Skin epidermis (tissue), 12 donors: ENCODE results near the gene OR2T1.
"Not testable (repeated sequence)": the region's sequence is repeated elsewhere in the genome, so short reads cannot be mapped to it uniquely, and the experiment has no call there.

Experiments used
- H3K27ac ChIP-seq, 21 experiments: fragments of 200-600 bp; sonication (generic) in 11 of 21; one replicate each; pipeline ENCODE4 v1.5.0; 2020; ENCODE audit warnings: mild to moderate bottlenecking in 3 of 21, inconsistent platforms in 2 of 21, moderate library complexity in 2 of 21
- H3K4me3 ChIP-seq, 7 experiments: fragments of 200-600 bp; sonication (generic) in 2 of 7; one replicate each; pipeline ENCODE4 v1.5.0; 2020; ENCODE audit warnings: inconsistent platforms in 2 of 7, mild to moderate bottlenecking in 2 of 7, moderate library complexity in 1 of 7

OR2T1 gene

DNA sequence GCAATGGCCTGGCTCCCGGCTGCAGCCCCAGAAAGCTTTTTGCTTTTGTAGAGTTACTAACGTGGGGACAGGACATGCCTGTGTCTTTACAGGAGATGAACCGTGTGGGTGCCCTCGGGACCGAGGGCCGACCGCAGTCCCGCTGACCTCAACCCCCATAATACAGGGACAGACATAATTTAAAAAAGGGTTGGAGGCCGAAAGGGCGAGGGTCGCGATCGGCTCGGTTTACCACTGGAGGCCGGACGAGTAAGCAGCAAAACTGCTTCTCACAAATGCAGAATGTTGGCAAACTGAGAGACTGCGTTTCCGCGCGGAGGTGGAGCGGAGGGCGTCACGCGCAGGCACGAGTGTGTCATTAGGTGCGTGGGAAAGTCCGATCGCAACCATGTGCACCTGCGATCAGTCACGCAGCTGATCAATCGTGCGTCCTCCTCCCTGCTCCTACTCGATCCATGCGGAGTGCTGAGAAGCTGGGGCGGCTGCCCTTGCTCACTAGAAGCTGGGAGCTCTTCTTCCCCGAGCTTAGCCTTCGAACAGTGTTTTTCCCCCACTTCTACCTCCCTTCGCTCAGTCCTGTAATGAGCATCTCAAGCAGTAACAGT lies 31.1 kb downstream of the OR2T1 start:
- H3K27ac ChIP-seq, H3K4me3 ChIP-seq: not testable (repeated sequence)

DNA sequence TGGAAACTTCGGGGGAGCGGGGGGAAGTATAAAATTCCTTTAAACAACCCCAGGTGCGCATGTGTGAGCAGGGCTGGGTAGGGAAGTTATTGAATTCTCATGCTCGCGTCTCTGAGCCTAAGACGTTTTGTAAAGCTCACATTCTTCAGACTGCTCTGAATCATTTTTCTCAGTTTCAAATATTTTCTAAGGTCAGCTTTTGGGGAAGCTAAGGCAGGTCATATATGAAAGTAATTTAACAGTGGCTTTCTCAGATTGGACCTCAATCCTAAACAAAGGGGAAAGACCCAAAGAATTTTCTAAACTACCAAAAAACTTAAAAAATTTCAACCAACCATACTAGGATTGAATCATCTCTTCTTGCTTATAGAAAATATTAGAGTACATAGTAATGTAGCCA lies 32.1 kb downstream of the OR2T1 start:
- H3K4me3 ChIP-seq, H3K27ac ChIP-seq: not testable (repeated sequence)

DNA sequence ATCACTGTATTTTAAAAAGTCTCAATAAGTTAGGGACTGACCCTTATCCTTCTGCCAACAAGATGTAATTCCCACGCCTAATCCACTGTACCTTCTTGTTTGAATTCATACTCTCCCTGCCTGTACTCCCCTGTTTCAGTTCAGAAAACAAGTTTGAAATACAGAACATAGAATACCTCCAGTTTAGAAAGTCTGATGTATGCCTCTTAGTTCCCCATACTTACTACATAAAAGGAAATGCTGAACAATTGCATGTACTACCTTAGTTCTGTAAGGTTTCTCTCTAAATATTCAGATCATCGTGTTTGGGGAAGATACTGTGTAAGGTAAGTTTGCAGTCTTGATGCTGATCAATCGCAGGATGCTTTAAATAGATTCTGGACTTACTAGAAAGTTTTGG lies 33.5 kb downstream of the OR2T1 start:
- H3K27ac ChIP-seq, H3K4me3 ChIP-seq: not testable (repeated sequence)

DNA sequence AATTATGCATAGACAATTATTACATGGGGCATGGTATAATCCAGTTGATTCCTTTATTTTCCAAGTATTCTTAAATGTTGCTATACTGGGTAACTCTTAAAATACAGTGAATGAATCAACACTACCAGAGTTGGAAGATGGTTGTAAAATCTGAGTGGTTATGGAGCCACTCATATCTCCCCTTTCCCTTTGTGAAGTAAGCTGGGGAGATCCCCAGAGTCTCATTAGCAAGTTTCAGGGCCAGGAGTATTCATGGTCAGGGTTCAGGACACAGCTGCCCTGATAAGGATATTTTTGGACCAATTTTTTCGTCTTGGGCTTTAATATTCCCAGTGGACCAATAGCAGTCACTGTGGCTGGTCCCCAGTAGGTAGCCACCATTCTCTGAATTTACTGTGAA lies 35.8 kb downstream of the OR2T1 start:
- not testable (repeated sequence) for H3K4me3 ChIP-seq, H3K27ac ChIP-seq

DNA sequence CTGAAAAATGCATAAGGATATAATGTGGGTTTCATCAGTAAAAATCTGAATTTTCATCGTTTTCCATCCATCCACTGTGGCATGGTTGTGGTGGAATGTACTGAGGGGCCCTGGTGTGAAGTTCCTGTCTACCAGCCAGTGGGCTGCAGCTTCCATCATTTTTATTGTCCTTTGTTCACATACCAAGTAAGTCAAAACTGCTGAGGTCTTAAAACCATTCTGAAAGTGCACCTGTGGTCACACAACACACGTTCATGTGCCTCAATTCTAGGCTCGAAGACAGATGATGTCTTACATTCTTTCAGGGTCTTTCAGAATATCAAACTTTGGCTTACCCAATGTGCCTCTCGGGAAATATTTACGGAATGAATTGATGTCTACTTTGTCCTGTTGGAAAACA lies 36.4 kb downstream of the OR2T1 start:
- H3K4me3 ChIP-seq, H3K27ac ChIP-seq: not testable (repeated sequence)

DNA sequence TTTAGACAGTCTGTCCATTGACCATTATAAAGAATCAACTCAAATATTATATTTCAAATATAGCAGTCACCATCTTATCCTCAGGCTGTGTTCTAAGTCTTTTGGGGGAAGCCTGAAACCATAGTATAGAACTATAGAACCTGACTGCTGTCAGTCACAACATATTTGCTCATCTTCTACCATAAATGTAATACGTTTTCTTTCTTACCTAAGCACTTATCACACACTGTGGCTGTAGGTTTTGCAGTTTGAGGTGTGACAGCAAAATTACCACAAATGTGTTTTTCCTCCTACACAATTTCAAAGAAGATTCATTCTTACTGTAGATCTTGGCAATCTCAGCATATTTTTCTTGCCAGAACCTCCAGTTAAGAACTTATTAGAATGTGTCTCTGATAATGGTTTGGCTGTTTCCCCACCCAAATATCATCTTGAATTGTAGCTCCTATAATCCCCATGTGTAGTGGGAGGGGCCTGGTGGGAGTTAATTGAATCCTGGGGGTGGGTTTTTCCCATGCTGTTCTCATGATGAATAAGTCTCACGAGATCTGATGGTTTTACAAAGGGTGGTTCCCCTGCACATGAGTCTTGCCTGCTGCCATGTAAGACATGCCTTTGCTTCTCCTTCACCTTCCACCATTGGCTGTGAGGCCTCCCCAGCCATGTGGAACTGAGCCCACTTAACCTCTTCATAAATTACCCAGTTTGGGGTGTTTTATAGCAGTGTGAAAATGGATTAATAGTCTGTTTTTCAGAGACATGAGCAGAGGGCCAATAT lies 39.8 kb downstream of the OR2T1 start:
- not testable (repeated sequence) for H3K27ac ChIP-seq, H3K4me3 ChIP-seq

DNA sequence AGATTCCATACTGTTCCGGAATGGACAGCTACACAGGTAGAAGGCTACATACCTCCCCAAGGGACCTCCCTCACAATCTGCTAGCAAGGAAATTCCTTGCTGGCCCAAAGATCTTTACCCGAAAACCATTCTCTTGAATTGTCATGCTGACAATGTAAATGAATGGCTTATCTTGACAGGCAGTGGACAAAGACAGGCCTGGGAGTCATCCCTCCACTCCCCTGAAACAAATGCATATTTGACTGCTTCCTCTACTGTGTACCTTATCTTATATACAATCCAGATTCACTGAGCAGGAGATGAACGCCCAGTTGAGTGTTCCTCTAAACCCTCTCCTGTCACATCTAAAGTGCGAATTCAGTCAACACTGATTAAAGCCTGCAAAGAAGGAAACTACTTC lies 41.8 kb downstream of the OR2T1 start:
- H3K27ac ChIP-seq, H3K4me3 ChIP-seq: not testable (repeated sequence)

DNA sequence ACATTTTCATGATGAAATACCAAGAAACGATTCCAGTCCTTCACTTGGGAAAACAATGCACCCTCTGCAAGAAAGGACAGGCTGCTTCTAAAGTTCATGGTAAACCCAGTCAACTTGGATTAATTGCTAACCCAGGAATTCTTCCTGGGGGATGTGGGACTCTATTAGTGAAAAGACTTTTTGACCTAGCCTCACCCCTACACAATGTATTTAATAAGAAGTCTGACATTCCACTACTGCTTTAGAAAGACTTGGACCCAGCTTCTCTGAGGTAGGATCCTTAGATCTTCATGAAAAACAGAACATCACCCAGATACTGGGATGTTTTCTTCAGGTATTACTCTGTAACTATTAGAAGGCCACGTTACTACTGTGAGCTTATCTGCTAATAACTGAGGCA lies 42.6 kb downstream of the OR2T1 start, which contains the start of gene OR2T2:
TSS of gene OR2T2 (plus strand) at position 239 of the 400 bp plus-strand sequence. CDS start 7,161 bp downstream, outside the sequence.
- not testable (repeated sequence) for H3K4me3 ChIP-seq, H3K27ac ChIP-seq

DNA sequence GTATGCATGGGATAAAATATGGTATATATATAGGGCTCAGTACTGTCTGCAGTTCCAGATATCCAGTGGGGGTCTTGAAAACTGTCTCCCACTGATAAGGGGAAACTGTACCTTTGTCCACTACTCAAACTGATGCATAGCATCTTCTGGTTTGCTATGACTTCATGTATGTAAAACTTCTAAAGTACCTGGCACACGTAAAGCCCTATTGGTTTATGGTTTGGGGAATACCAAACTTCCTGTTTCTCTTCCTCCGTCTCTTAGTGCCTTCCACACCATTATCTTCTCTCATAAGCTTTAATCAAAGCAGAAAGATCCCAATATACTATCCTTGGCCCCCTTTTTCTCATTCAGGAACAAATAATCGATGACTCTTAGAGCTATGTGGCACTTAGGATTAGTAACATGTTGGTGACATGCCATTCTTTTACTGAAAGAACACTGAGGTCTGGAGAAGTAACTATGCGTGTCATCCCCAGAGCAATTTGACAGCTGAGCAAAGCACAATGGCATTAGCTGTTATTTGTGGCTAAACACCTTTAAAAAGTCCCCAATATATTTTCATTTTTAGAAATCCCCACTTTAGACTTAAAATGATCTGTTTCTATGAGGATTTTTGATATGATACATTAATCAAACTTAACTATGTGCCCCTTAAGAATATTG lies 45.7 kb downstream of the OR2T1 start:
- not testable (repeated sequence) for H3K4me3 ChIP-seq, H3K27ac ChIP-seq

DNA sequence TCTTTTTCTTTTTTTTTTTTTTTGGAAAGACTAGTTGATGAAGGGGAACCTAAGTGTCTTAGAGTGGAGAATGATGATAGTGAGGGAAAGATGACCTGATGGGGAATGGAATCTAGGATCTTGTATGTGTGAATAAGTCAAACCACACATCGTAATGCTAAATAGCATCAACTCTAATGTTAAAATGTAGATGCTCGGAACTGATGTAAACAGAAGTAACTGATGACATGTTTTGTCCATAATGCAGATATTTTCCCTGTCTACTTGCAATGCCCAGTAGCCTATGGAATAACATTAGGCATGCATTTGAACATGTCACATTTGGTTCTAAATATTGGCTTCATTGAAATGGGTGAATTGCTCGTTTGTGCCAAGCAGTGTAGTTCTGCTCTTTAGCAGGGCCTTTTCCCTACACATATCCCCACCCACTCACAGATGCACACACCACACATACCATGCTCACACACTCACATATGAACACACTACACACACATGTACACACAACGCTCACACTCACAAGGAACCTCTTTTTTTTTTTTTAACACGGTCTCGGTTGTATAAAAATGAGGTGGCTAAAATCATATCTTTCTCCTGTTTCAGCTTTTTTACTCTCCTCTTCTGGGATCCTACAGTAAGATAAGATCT lies 47.1 kb downstream of the OR2T1 start:
- H3K4me3 ChIP-seq, H3K27ac ChIP-seq: not testable (repeated sequence)

DNA sequence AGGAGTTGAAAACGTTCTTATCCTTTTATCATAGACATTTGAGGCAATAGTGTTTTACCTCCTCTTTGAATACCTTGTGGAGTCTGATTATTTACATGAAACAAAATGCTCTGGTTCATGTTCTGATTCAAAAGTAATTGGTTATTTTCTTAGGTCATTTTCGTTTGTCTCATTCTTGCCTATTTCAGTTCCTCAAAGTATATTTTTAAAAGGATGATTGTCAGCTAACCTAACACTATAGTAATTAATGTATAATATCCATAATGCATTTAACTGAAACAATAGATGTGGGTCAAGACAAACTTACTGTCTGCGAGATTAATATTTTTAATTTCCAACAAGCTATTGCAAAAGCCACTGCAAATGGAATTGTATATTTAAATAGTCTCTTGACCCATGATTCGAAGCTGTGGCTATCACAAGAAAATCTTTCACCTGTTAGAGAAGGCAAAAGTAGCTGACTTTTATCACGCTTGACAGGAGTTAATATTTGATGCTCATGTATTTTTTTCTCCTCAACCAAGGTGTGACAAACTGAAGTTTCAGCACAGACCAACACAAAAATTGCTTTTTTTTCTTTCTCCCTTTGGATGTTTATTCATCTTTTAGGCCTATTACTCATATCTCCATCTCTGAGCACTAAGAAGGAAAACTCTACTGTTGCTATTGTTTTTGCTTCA lies 47.8 kb downstream of the OR2T1 start:
- H3K4me3 ChIP-seq, H3K27ac ChIP-seq: not testable (repeated sequence)

DNA sequence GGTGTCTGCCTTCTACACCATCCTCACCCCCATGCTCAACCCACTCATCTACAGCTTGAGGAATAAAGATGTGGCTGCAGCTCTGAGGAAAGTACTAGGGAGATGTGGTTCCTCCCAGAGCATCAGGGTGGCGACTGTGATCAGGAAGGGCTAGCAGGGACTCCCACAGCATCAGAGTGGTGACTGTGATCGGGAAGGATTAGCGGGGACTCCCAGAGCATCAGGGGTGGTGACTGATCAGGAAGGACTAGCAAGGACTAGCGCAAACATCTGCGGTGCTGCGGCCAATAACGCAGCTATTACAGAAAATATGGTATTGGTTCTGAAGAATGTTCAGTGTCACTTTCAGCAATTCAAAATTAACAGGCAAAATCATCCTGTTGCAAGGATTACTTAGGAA lies 50.8 kb downstream of the OR2T1 start:
- not testable (repeated sequence) for H3K27ac ChIP-seq, H3K4me3 ChIP-seq

DNA sequence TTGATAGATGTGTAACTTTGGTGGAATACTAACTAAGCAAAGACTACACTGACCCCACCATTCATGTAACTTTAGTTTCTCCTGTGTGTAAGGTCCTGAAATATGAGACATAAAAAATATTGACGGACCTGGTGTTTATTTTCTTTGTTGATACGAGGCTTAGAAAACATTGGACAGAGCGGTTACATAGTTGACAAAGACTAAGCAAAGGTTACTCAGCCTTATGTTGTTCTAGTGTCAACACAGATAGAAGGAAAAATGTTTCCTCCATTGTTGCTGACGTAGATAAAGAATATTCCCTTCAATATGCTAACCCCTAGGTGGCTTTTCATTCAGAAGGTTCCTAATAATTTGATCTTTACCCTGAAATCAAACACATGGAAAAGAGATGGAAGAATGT lies 52.2 kb downstream of the OR2T1 start:
- not testable (repeated sequence) for H3K27ac ChIP-seq, H3K4me3 ChIP-seq

DNA sequence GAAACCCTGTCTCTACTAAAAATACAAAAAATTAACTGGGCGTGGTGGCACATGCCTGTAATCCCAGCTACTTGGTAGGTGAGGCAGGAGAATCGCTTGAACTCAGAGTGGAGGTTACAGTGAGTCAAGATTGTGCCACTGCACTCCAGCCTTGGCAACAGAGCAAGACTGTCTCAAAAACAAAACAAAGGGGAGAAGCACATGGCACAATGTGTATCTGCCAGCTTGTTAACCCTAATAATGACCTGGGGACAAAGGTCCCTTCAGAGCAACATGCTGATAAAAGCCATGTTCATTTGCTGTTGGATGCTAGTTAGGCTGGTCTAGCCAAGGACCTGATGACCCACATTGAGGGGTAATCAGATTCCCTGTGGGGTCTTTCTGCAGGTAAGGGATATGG lies 53.8 kb downstream of the OR2T1 start:
- not testable (repeated sequence) for H3K4me3 ChIP-seq, H3K27ac ChIP-seq
